Stomach (tissue), 9 donors: Measurements from ENCODE around the gene EGFLAM. TPM values are rescaled to one million over a fixed set of nuclear protein-coding genes. Genes with fewer than 3 reads are reported as not detected.
A peak's percentile ranks its signal among the peaks of the same experiment; 100 is the strongest.

ENCODE experiments used
- DNase-seq, 2 donors: peaks; one replicate each; pipeline versions ENCODE4 v3.0.0 to v3.0.0-alpha.2; 2013 to 2019
- H3K27ac ChIP-seq, 5 donors: fragments of 200-600 bp in 4 of 5; sonication (generic) in 4 of 5; one replicate each; pipeline ENCODE4 v1.5.1; 2013 to 2019; ENCODE audit warnings: mild to moderate bottlenecking in 1 of 5, moderate library complexity in 1 of 5
- H3K27me3 ChIP-seq, 3 donors: fragments of 200-600 bp; sonication (generic); one replicate each; pipeline ENCODE4 v1.5.1; 2017 to 2019; ENCODE audit warnings: mixed run types in 1 of 3
- H3K36me3 ChIP-seq, 4 donors: fragments of 200-600 bp; sonication (generic); 1 replicate in 3 of 4; 2 replicates in 1 of 4; pipeline ENCODE4 v1.5.1; 2016 to 2019
- H3K4me1 ChIP-seq, 4 donors: fragments of 200-600 bp; sonication (generic); one replicate each; pipeline ENCODE4 v1.5.1; 2016 to 2019
- H3K4me3 ChIP-seq, 4 donors: fragments of 200-600 bp; sonication (generic) in 3 of 4; one replicate each; pipeline ENCODE4 v1.5.1; 2016 to 2019; ENCODE audit warnings: mild to moderate bottlenecking in 1 of 4
- H3K9me3 ChIP-seq, 4 donors: fragments of 200-600 bp; sonication (generic); one replicate each; pipeline ENCODE4 v1.5.1; 2016 to 2019
- CTCF ChIP-seq, 7 experiments: fragments of 450-650 bp in 4 of 7; fragments of 200-600 bp in 3 of 7; sonication (generic) in 3 of 7; IDR thresholded peaks; one replicate each; pipeline ENCODE4 v1.5.1; 2016 to 2019; ENCODE audit warnings: antibody characterized with exemption in 7 of 7, control low read depth in 2 of 7, mild to moderate bottlenecking in 1 of 7
- EP300 ChIP-seq: sonication (generic); formaldehyde crosslinking; IDR thresholded peaks from one replicate; pipeline ENCODE4 v1.6.1; 2017; ENCODE audit warnings: antibody characterized with exemption
- POLR2A ChIP-seq, 4 donors: fragments of 450-650 bp; IDR thresholded peaks; one replicate each; pipeline ENCODE4 v1.6.1; 2016; ENCODE audit warnings: antibody characterized with exemption in 4 of 4, control low read depth in 2 of 4, mild to moderate bottlenecking in 1 of 4, moderate library complexity in 1 of 4
- POLR2AphosphoS5 ChIP-seq, 3 donors: sonication (generic); formaldehyde crosslinking; IDR thresholded peaks; one replicate each; pipeline ENCODE4 v1.6.1; 2016; ENCODE audit warnings: antibody characterized with exemption in 3 of 3
- WGBS, 5 donors: extraction: QIAGEN DNeasy Blood & Tissue Kit in 3 of 5; methylation state at CpG; one replicate each; pipeline versions ENCODE4 v1.1.5 to v1.1.7; 2013 to 2018; 5-methylcytosine and 5-hydroxymethylcytosine counted together
- intact Hi-C: fragments of 100-400 bp; cut with DNase I; formaldehyde crosslinking; loops from one replicate; pipeline ENCODE4 v1.15.1; 2023; ENCODE audit warnings: low total_unique reads
- polyA plus RNA-seq, 3 donors: library from polyadenylated mRNA; stranded (reverse); fragments of 200-250 nt; gene quantifications; one replicate each; pipeline ENCODE4 v1.2.3, GENCODE V29; 2013
- total RNA-seq, 5 donors: library from RNA; depleted of rRNA; stranded (reverse); fragments of >200 nt; gene quantifications; one replicate each; pipeline versions ENCODE4 v1.1.0 to v1.2.3, GENCODE V29; 2014 to 2016
- donor health status: healthy with polysubstance abuse.
- donor health status: Bipolar disorder and iron deficiency.
- donor health status: healthy.

The EGFLAM gene
- total and polyA plus RNA-seq, 8 donors, result 0.61 to 5.9 (median 1.4) TPM; not detected in 3

- no peaks in the 10 kb centered on the region for H3K4me1 ChIP-seq
- 72 to 79% (median 76%) methylated on average over 8 of the region's 8 CpGs for WGBS, 5 donors
- H3K27me3 ChIP-seq, result peaks cover 0 to 26% (median 0%) of the 10 kb centered on the region in 3 donors
- intact Hi-C loops, result no loop called here
- H3K27ac ChIP-seq, result no peak overlapping the region
- H3K9me3 ChIP-seq, result no peaks in the 10 kb centered on the region
- no peaks in the 10 kb centered on the region for H3K36me3 ChIP-seq
- H3K4me3 ChIP-seq, result no peak overlapping the region
- TF ChIP-seq EP300 (no peak), POLR2AphosphoS5 (IDR thresholded peaks at IDR 0.05) (no peak), CTCF (IDR thresholded peaks at IDR 0.05) (no peak), POLR2A (IDR thresholded peaks at IDR 0.05) (no peak)
- no peak for DNase-seq
Observed at GRCh38 chr5:38455796-38456330, 197.5 kb downstream of the EGFLAM start.

- TF ChIP-seq CTCF (IDR thresholded peaks at IDR 0.05), result no peak
- TF ChIP-seq EP300, result no peak
- TF ChIP-seq POLR2A (IDR thresholded peaks at IDR 0.05), result no peak
- no peak for TF ChIP-seq POLR2AphosphoS5 (IDR thresholded peaks at IDR 0.05)
- 70 to 83% (median 77%) methylated on average over 4 of the region's 4 CpGs for WGBS, 5 donors
- intact Hi-C loops, result no loop called here
- Histone ChIP-seq H3K4me3 (no peak overlapping the region), H3K36me3 (no peaks in the 10 kb centered on the region), H3K27ac (no peak overlapping the region), H3K27me3 (peaks cover 0 to 17% (median 0%) of the 10 kb centered on the region in 3 donors), H3K4me1 (no peaks in the 10 kb centered on the region), H3K9me3 (no peaks in the 10 kb centered on the region)
- DNase-seq, result no peak
Observed at GRCh38 chr5:38456657-38457399, 198.5 kb downstream of the EGFLAM start.

- TF ChIP-seq POLR2AphosphoS5 (IDR thresholded peaks at IDR 0.05), result no peak
- TF ChIP-seq POLR2A (IDR thresholded peaks at IDR 0.05), result no peak
- TF ChIP-seq CTCF (IDR thresholded peaks at IDR 0.05), result no peak
- no peak for TF ChIP-seq EP300
- H3K4me3 ChIP-seq, result no peak overlapping the region
- no peak for DNase-seq
- intact Hi-C loops, result no loop called here
- H3K36me3 ChIP-seq, result no peaks in the 10 kb centered on the region
- peaks cover 0 to 9% (median 4%) of the 10 kb centered on the region in 4 donors for H3K4me1 ChIP-seq
- H3K27ac ChIP-seq, result no peak overlapping the region
- H3K27me3 ChIP-seq, result peaks cover 0 to 13% (median 0%) of the 10 kb centered on the region in 3 donors
- 92 to 97% (median 96%) methylated on average over 8 of the region's 8 CpGs for WGBS, 5 donors
- no peaks in the 10 kb centered on the region for H3K9me3 ChIP-seq
Observed at GRCh38 chr5:38458174-38458573, 199.8 kb downstream of the EGFLAM start.

- no peak for DNase-seq
- Histone ChIP-seq H3K4me1 (peaks cover 17 to 52% (median 38%) of the 10 kb centered on the region in 4 donors), H3K27ac (peak overlapping the region in 4 of 5 donors; percentile 78 to 87 (median 84)), H3K9me3 (no peaks in the 10 kb centered on the region), H3K36me3 (no peaks in the 10 kb centered on the region), H3K27me3 (peaks cover 0 to 9% (median 0%) of the 10 kb centered on the region in 3 donors), H3K4me3 (no peak overlapping the region)
- no peak for TF ChIP-seq CTCF (IDR thresholded peaks at IDR 0.05)
- no peak for TF ChIP-seq EP300
- no peak for TF ChIP-seq POLR2AphosphoS5 (IDR thresholded peaks at IDR 0.05)
- TF ChIP-seq POLR2A (IDR thresholded peaks at IDR 0.05), result no peak
- intact Hi-C loops, result no loop called here
- 51 to 62% (median 57%) methylated on average over 7 of the region's 7 CpGs for WGBS, 5 donors
Observed at GRCh38 chr5:38462976-38463633, 204.7 kb downstream of the EGFLAM start.
